Endothelial cell of umbilical vein (primary cell): ENCODE data around the gene REEP1. TPM values are rescaled to one million over a fixed set of nuclear protein-coding genes. Genes with fewer than 3 reads are reported as not detected.

ENCODE experiments used
- Bru-seq: library from RNA; stranded (reverse); fragments of 400-500 nt; gene quantifications from one replicate; lab custom pipeline; 2021; lab: Mats Ljungman, UMichigan
- BruChase-seq, 2 experiments: library from RNA; stranded (reverse); fragments of 400-500 nt; gene quantifications; one replicate each; lab custom pipeline; 2021; lab: Mats Ljungman, UMichigan
- BruUV-seq: library from RNA; stranded (reverse); fragments of 400-500 nt; replicated peaks from 2 replicates; lab custom pipeline; 2021; lab: Mats Ljungman, UMichigan
- CTCF ChIA-PET: fragments of 300-600, 350-600 bp; sonication (Branson Sonifier 250); formaldehyde crosslinking; loops from one replicate; lab custom pipeline; 2021; ENCODE audit warnings: antibody characterized with exemption, inconsistent platforms; lab: Charles Lee
- POLR2A ChIA-PET: fragments of 300-600, 350-600 bp; sonication (Branson Sonifier 250); formaldehyde crosslinking; loops from one replicate; lab custom pipeline; 2021; ENCODE audit warnings: antibody characterized with exemption, inconsistent platforms; lab: Charles Lee
- DNase-seq: peaks from one replicate; pipeline ENCODE4 v3.0.0-alpha.2; 2011; ENCODE audit warnings: low read depth, low spot score
- FAIRE-seq: peaks from 2 replicates; lab custom pipeline; 2011; peaks lifted over from hg19 to GRCh38; lab: Jason Lieb, UNC
- H2AFZ ChIP-seq: 2 replicates; pipeline ENCODE4 v1.6.0; 2012; ENCODE audit warnings: low read depth, low read length, control low read depth, inconsistent platforms
- H3K27ac ChIP-seq: 2 replicates; pipeline ENCODE4 v1.5.1; 2011; ENCODE audit warnings: low read depth, mild to moderate bottlenecking, control low read depth, low read length, moderate library complexity; ENCODE audit not compliant: insufficient read depth
- H3K27me3 ChIP-seq, 2 experiments: 2 replicates each; pipeline versions ENCODE4 v1.6.0 to v1.6.1; 2011; ENCODE audit warnings: low read length in 2 of 2, mixed read lengths in 1 of 2; ENCODE audit not compliant: control insufficient read depth in 2 of 2, insufficient read depth in 2 of 2
- H3K36me3 ChIP-seq, 2 experiments: 2 replicates in 1 of 2; 3 replicates in 1 of 2; pipeline ENCODE4 v1.5.1; 2011; ENCODE audit warnings: low read length in 2 of 2, mild to moderate bottlenecking in 1 of 2, moderate library complexity in 1 of 2; ENCODE audit not compliant: control insufficient read depth in 2 of 2, insufficient read depth in 2 of 2; ENCODE audit errors: extremely low read depth in 1 of 2
- H3K4me1 ChIP-seq: 3 replicates; pipeline ENCODE4 v1.5.1; 2011; ENCODE audit warnings: mild to moderate bottlenecking, low read length; ENCODE audit not compliant: control insufficient read depth, insufficient read depth; ENCODE audit errors: extremely low read depth
- H3K4me2 ChIP-seq: 2 replicates; pipeline ENCODE4 v1.6.1; 2011; ENCODE audit warnings: low read length, control low read depth, mixed read lengths; ENCODE audit not compliant: insufficient read depth
- H3K4me3 ChIP-seq, 3 experiments: fragments of 200-600 bp in 1 of 3; sonication (generic), shearing (Covaris generic) in 1 of 3; replicated peaks in 1 of 3; 2 replicates each; pipeline ENCODE4 v1.5.1; 2011 to 2016; ENCODE audit warnings: control low read depth in 3 of 3, low read length in 3 of 3, mild to moderate bottlenecking in 2 of 3, inconsistent platforms in 1 of 3, low read depth in 1 of 3, moderate library complexity in 1 of 3; ENCODE audit not compliant: insufficient read depth in 1 of 3
- H3K79me2 ChIP-seq: 2 replicates; pipeline ENCODE4 v1.6.0; 2012; ENCODE audit warnings: low read length, inconsistent platforms; ENCODE audit not compliant: control insufficient read depth, insufficient read depth
- H3K9ac ChIP-seq: replicated peaks from 2 replicates; pipeline ENCODE3; 2011; ENCODE audit warnings: low read length, control low read depth; ENCODE audit not compliant: insufficient read depth; ENCODE audit errors: extremely low read depth
- H3K9me1 ChIP-seq: replicated peaks from 3 replicates; pipeline ENCODE4 v1.6.0; 2011; ENCODE audit warnings: mild to moderate bottlenecking, low read length; ENCODE audit not compliant: control insufficient read depth, insufficient read depth; ENCODE audit errors: extremely low read depth
- H3K9me3 ChIP-seq: replicated peaks from 2 replicates; pipeline ENCODE4 v1.5.1; 2012; ENCODE audit warnings: low read length, inconsistent platforms; ENCODE audit not compliant: control insufficient read depth, insufficient read depth
- H4K20me1 ChIP-seq: replicated peaks from 2 replicates; pipeline ENCODE3; 2011; ENCODE audit warnings: mild to moderate bottlenecking, low read length; ENCODE audit not compliant: control insufficient read depth, insufficient read depth; ENCODE audit errors: extremely low read depth
- EZH2 ChIP-seq: IDR thresholded peaks from 2 replicates; pipeline ENCODE4 v1.6.1; 2012; ENCODE audit warnings: borderline replicate concordance, low read depth, mild to moderate bottlenecking, moderate library complexity, low read length, inconsistent platforms; ENCODE audit not compliant: severe bottlenecking
- FOS ChIP-seq: IDR thresholded peaks from 2 replicates; pipeline ENCODE4 v1.6.1; 2011; ENCODE audit warnings: mild to moderate bottlenecking, low read length, moderate library complexity, borderline replicate concordance; ENCODE audit not compliant: insufficient read depth
- GATA2 ChIP-seq: IDR thresholded peaks from 2 replicates; pipeline ENCODE4 v1.7.0; 2011; ENCODE audit warnings: low read depth, mild to moderate bottlenecking, moderate library complexity, mixed read lengths, low read length; ENCODE audit not compliant: insufficient read length, insufficient read depth
- JUN ChIP-seq: IDR thresholded peaks from 2 replicates; pipeline ENCODE4 v1.6.1; 2011; ENCODE audit warnings: borderline replicate concordance, low read depth; ENCODE audit not compliant: insufficient read length, insufficient read depth
- MYC ChIP-seq: IDR thresholded peaks from one replicate; pipeline ENCODE4 v1.6.1; 2011; ENCODE audit warnings: mild to moderate bottlenecking, low read depth, low read length
- POLR2AphosphoS5 ChIP-seq: IDR thresholded peaks from 2 replicates; pipeline ENCODE4 v1.6.1; 2012; ENCODE audit warnings: low read depth, mild to moderate bottlenecking, control low read depth, low read length, moderate library complexity; ENCODE audit not compliant: insufficient read depth
- dilution Hi-C: fragments of 300-500 bp; cut with MboI; formaldehyde crosslinking; loops from one replicate; pipeline ENCODE4 v1.15.0; 2019; ENCODE audit warnings: low sequenced_read_pairs; ENCODE audit not compliant: extremely low pct_ligation_motif_present
- intact Hi-C: fragments of 100-400 bp; cut with micrococcal nuclease; formaldehyde crosslinking; loops from one replicate; pipeline ENCODE4 v1.10.0; 2022
- long read RNA-seq: library from polyadenylated mRNA; stranded (forward); transcript quantifications from one replicate; pipeline ENCODE4 v2.0.0, GENCODE V29; 2021
- polyA minus RNA-seq, 3 experiments: library from RNA; depleted of rRNA, polyadenylated mRNA; stranded (reverse); fragments of >200 nt; gene quantifications; 1 replicate in 1 of 3; 2 replicates in 2 of 3; pipeline ENCODE4 v1.2.3, GENCODE V29; 2011
- polyA plus RNA-seq, 4 experiments: library from polyadenylated mRNA; depleted of rRNA in 3 of 4; stranded (reverse) in 3 of 4; unstranded in 1 of 4; fragments of >200 nt; gene quantifications; 2 replicates each; pipeline versions ENCODE4 v1.2.1 to v1.2.3, GENCODE V29; 2011 to 2012; ENCODE audit warnings: missing spikeins in 1 of 4
- total RNA-seq: library from RNA; stranded (reverse); gene quantifications from 2 replicates; pipeline ENCODE4 v1.2.3, GENCODE V29; 2021

REEP1 gene, protein sequence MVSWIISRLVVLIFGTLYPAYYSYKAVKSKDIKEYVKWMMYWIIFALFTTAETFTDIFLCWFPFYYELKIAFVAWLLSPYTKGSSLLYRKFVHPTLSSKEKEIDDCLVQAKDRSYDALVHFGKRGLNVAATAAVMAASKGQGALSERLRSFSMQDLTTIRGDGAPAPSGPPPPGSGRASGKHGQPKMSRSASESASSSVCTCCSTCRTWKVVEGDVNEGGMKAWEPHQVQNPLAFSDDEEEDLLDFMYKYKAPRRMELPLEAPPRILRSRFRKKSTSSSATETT
- total RNA-seq (0.21 and 0.53 TPM in 2 replicates), polyA plus RNA-seq (0.11 and 0.24 TPM in 2 replicates), polyA minus RNA-seq (0.17 and 0.90 TPM in 2 replicates), Bru-seq, nascent RNA (percentile 19 among the genes with signal in this experiment), BruChase-seq, experiment 1, labeled RNA remaining after a 6-hour chase (percentile 8 among the genes with signal in this experiment), BruChase-seq, experiment 2, labeled RNA remaining after a 2-hour chase (percentile 9 among the genes with signal in this experiment)
- polyA plus RNA-seq (2011; cell fraction: cytosol; rRNA removed) = 0.22 and 0.34 TPM in 2 replicates
- polyA plus RNA-seq (2011; cell fraction: nucleus; rRNA removed) = 0.12 and 0.15 TPM in 2 replicates
- polyA plus RNA-seq (2012) = 0.20 and 0.52 TPM in 2 replicates
- polyA minus RNA-seq (2011; cell fraction: cytosol; rRNA and poly(A)+ RNA removed) = 6.5 TPM
- 0.24 TPM in 1 of 2 replicates, not detected in the other for polyA minus RNA-seq (2011; cell fraction: nucleus; rRNA and poly(A)+ RNA removed)
- long read RNA-seq, partial matches to known transcripts = 0 of 1 reads
- long read RNA-seq, other reads (novel, unspliced or antisense) = 1 of 1 reads

DNA sequence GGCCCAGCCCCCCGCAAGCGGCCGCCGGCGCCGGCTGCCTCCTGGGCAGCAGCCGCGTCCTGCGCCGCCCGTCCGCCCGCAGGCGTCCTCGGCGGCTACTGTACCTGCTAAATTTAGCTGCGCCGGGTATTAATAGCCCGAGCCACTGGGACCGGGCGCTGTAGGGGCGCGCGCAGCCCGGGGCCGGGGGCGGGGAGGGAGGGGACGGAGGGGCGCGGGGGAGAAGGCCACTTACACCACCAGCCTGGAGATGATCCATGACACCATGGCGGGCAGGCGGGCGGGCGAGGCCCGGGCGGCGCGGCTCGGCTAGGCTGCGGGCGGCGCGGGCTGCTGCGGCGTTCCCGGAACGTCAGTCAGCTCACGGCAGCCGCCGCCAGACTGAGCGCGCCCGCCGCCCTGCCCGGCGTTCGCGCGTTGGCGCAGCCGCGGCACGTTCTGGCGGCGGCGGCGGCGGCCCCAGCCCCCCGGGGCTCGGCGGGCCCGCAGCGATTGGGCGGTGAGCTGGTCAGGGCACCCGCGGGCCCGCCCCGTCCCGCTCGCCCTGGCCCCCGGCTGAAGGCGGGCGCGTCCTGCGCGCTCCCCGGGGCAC, at the start of gene REEP1:
REEP1 (minus strand) TSS at position 383 of the 592 bp plus-strand sequence; CDS start at position 267, 116 bp downstream.
- Histone ChIP-seq H2AFZ (peak within 1 kb of the TSS; percentile 32), H3K79me2 (no peaks in the 10 kb centered on the region), H3K4me2 (peak within 1 kb of the TSS; percentile 32), H3K4me1 (peaks cover 2% of the 10 kb centered on the region), H3K27ac (no peak within 1 kb of the TSS), H3K9me3 (no peaks in the 10 kb centered on the region), H3K9me1 (no peaks in the 10 kb centered on the region), H3K27me3 (peaks cover 48 to 59% of the 10 kb centered on the region in 2 experiments), H3K4me3 (peak within 1 kb of the TSS in 2 of 3 experiments; percentile 21 to 29), H4K20me1 (no peaks in the 10 kb centered on the region), H3K36me3 (no peaks in the 10 kb centered on the region), H3K9ac (no peak within 1 kb of the TSS)
- intact Hi-C loops = no loop called here
- DNase-seq (no peak), FAIRE-seq (no peak)
- TF ChIP-seq MYC (no peak), GATA2 (no peak), EZH2 (peak; percentile 68), JUN (no peak), FOS (no peak), POLR2AphosphoS5 (no peak)
- dilution Hi-C loops = no loop called here
- ChIA-PET POLR2A (no interaction called here), CTCF (interaction anchor here (1.3 kb wide), 1 partner anchor 116 kb away, joined by 4 read pairs; no protein-coding TSS in a partner anchor)
- no TSS peak for BruUV-seq
